HG03575 (cell line): ENCODE measurements around the gene CDH1.

Source experiments
- ATAC-seq: cut with Tn5 transposase; IDR thresholded peaks from one replicate; pipeline ENCODE4 v1.9.1; 2021; ENCODE audit not compliant: unreplicated experiment, insufficient number of reproducible peaks, low FRiP score; ENCODE audit errors: extremely low read depth

Gene CDH1

GRCh38 chr16:68724797-68725196, 12.3 kb upstream of the CDH1 start:
- ATAC-seq = no peak

GRCh38 chr16:68728523-68728922, 8.6 kb upstream of the CDH1 start:
- no peak for ATAC-seq

DNA sequence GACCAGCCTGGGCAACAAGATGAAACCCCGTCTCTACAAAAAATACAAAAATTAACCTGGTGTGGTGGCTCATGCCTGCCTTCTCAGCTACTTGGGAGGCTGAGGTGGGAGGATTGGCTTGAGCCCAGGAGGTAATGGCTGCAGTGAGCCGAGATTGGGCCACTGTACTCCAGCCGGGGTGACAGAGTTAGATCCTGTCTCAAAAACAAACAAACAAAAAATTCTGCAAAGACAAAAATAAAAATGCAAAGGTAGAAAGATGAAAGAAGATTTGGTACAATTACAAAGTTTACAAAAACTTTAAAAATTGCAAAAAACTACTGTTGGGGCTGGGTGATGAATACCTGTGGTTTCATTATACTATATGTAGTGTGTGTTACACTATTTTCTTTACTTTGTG, 5.5 kb upstream of the CDH1 start:
- no peak for ATAC-seq

DNA sequence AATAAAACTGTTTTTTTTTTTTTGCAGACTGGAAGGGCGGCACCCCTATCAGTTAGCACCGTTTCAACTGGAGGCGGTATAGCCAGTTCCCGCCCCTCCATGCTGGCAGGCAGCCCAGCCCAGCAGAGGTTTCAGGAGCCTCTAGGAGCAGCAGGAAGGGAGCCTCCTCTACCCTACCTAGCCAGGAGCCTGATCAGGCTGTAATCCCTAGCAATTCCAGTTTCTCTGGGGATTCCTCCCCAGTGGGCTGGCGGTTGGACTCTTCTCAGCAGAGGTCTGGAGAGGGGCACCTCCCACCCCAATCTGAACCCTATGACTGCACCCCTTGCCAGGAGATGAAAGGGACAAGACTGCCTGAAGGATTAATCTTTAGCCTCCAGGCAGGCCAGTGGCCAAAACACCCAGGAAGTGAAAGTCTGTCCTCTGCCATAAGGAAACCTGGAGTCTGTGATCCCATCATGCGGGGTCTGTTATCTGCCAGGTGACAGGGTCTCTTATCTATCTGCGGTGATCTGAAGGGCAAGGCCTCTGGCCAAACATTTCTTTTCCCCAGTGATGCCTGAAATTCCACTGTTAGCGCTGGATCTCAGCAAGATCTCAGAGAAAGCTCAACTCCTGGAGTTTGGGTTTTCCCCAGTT, 4.9 kb upstream of the CDH1 start:
- no peak for ATAC-seq

- ATAC-seq = no peak
Measured at GRCh38 chr16:68732741-68733399, 4.2 kb upstream of the CDH1 start.

DNA sequence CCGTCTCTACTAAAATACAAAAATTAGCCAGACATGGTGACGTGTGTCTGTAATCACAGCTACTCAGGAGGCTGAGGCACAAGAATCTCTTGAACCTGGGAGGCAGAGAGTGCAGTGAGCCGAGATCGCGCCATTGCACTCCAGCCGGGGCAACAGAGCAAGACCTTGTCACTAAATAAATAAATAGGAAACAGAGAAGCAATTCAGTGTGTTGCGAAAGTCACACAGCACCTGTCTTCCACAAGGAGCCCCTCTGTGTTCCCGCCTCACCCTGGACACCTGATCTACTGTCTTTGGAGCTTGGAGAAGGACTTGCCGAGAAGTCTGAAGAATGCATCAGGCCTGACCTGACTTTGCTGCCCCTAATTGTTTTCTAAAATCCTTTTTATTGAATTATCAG, 3.5 kb upstream of the CDH1 start:
- no peak for ATAC-seq

DNA sequence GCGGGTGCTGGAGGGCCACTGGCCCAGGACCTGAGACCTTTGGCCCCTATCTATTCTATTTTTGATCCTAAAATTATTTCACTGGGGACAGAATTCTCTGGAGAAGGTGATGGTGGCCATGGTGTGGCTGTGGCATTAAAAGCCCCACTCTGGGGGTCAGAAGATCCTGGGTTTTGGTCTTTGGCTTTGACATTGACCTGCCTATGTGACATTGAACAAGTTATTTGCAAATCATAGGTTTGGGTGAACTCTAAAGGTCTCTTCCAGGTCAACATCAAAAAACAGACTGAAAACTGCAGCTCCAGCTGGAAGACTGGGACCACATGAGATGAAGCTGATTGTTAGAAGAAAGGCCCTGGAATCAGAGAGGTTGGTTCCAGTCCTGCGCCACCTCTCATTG, 2.3 kb upstream of the CDH1 start:
- no peak for ATAC-seq

DNA sequence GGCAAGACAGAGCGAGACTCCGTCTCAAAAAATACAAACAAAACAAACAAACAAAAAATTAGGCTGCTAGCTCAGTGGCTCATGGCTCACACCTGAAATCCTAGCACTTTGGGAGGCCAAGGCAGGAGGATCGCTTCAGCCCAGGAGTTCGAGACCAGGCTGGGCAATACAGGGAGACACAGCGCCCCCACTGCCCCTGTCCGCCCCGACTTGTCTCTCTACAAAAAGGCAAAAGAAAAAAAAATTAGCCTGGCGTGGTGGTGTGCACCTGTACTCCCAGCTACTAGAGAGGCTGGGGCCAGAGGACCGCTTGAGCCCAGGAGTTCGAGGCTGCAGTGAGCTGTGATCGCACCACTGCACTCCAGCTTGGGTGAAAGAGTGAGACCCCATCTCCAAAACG, 531 bp upstream of the CDH1 start:
- ATAC-seq = no peak

- ATAC-seq = no peak
Measured at GRCh38 chr16:68737730-68738629, 888 bp downstream of the CDH1 start.

DNA sequence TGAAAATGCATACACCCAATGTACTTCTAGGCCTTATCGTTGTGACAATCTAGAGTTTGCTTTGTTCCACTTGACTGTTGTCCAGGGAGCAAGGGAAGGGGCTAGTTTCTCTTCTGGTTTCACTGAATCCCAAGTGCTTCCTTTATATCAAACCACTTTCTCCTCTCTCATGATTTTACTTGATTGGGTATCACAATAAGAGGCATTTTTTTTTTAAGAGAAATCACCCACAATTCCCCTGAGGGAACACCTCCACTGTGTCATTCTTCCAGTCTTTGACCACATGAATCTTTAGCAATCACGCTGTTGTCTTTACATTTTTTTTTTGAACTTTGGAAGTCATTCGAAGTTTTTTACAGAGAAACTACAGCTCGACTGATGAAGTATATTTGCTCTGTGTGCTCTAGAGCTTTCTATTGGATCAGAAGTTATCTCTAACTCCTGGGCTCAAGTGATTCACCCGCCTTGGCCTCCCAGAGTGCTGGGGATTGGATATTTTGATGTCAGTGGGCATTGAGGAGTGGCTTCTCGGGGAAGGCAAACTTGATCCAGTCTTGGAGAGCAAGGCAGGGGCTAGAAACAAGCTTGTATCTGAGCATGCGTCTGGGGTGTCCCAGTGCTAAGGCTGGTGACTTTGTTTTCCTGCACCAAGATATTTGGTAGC, 3.0 kb downstream of the CDH1 start:
- no peak for ATAC-seq

DNA sequence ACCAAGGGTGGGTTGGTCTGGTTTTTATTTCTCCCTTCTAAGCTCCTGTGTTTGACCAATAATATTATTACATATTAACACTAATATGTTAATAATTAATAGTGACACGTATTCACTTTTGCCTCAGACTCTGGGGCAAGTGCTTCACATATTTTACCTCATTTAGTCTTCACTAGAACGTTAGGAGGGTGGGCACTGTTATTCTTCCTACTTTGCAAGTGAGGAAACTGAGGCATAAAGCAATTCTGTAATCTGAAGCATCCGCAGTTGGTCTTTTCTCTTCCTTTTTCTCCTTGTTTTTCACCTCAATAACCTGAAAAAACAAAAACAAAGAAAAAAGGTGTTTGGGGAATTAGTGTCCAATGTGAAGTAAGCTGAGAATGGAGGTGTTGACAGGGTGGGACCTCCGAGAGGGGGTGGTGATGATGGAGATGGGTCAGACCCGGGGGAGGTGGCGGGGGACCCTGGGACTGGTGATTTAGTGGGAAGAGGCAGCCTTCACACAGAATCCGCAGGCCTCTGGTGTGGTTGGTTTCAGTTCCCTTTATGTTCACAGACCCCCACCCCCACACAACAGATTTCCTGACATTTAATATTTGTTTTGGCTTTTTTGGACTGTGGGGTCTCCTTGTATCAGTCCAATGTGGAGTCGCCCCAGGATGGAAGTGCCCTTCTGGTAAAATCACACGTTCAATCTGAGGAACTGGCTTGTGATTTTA, 3.7 kb downstream of the CDH1 start:
- no peak for ATAC-seq

DNA sequence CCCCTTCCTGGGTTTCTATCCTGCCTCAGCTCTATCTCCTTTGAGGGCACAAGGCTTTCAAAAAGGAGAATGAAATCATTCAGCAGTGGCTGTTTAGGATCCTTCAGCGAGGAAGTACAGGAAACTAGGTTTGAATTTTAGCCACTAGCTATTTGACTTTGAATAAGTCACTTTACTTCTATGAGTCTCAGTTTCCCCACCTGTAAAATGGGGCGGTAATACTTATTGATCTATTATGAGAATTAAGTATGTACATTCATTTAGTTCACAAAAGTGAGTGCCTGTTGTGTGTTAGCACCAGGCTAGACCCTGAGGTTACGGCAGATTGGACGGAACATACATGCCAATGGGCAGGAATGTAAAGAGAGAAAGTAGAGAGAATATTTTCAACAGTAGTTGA, 6.6 kb downstream of the CDH1 start:
- no peak for ATAC-seq

GRCh38 chr16:68744744-68745280, 7.7 kb downstream of the CDH1 start:
- ATAC-seq = no peak

DNA sequence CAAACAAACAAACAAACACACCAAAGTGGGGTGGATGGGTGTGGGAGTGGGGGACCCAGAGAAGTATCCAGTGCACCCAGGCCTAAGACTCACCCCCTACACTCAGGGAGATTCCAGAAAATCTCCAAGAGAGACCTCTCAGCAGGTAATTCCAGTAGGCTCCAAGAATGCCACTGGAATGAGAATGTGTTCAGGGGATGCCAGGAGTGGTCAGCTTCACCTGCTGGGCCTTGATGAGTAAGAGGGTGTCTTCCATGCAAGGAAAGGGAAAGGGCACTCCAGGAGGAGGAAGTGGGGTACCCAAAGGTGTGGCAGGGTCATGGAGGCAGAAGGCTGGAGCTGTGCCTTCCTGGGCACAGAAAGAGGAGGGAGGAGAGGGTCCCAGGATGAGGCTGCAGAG, 9.9 kb downstream of the CDH1 start:
- no peak for ATAC-seq

GRCh38 chr16:68749432-68749831, 12.3 kb downstream of the CDH1 start:
- no peak for ATAC-seq

DNA sequence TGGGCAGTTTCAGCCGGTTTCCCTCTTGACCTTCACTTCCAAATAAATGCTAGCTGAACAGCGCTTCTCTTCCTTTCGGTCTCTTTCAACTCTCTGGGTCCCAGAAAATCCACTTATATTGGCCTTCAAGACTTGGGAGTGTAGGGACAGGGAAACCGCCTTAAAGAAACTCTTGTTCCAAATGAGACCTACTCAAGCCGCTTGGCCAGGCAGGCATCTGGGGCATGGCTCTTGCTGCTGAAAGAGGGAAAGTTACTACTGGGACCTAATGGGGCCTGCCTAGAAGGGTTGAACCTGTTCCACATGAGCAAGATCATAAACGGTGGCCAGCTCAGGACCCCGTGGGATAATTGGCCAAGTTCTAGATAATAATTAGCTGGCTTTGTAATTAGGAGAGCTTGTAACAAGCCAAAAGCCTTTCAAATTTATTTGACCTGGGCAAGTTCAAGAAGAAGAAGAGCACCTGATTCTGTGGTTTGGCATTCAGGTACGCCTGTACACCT, 13.2 kb downstream of the CDH1 start:
- no peak for ATAC-seq

- no peak for ATAC-seq
Measured at GRCh38 chr16:68751160-68751559, 14.1 kb downstream of the CDH1 start.

- no peak for ATAC-seq
Measured at GRCh38 chr16:68752602-68753001, 15.5 kb downstream of the CDH1 start.
